GM18502 (cell line): Measurements from ENCODE around the gene CHRD.
"Not testable (repeated sequence)": the region's sequence is repeated elsewhere in the genome, so short reads cannot be mapped to it uniquely, and the experiment has no call there.

Source experiments
- ATAC-seq: cut with Tn5 transposase; IDR thresholded peaks from one replicate; pipeline ENCODE4 v1.9.1; 2021; ENCODE audit warnings: mild to moderate bottlenecking; ENCODE audit not compliant: unreplicated experiment, poor library complexity

Gene CHRD

GRCh38 chr3:184379358-184380184 lies at the start of gene CHRD:
Gene CHRD, plus strand, starts transcription at chr3:184380054. Its CDS starts 265 bp downstream, at chr3:184380319.
- no peak for ATAC-seq

GRCh38 chr3:184332370-184333090 lies 47.3 kb upstream of the CHRD start:
- ATAC-seq = no peak

- no peak for ATAC-seq
These were observed 46.7 kb upstream of the CHRD start for GRCh38 chr3:184333190-184333589.

GRCh38 chr3:184333700-184334099 lies 46.2 kb upstream of the CHRD start:
- no peak for ATAC-seq

- ATAC-seq = no peak
These were observed 45.2 kb upstream of the CHRD start for GRCh38 chr3:184334470-184335158.

GRCh38 chr3:184335291-184335660 lies 44.6 kb upstream of the CHRD start:
- no peak for ATAC-seq

GRCh38 chr3:184335661-184336546 lies 44.0 kb upstream of the CHRD start:
- peak; percentile 74 for ATAC-seq

- no peak for ATAC-seq
These were observed 43.1 kb upstream of the CHRD start for GRCh38 chr3:184336547-184337398.

GRCh38 chr3:184337399-184337714 lies 42.5 kb upstream of the CHRD start, which contains the start of gene FAM131A:
Gene FAM131A, plus strand, starts transcription at chr3:184337600. Its CDS starts 31 bp downstream, at chr3:184337631.
- ATAC-seq = no peak

GRCh38 chr3:184337981-184338380 lies 41.9 kb upstream of the CHRD start:
- ATAC-seq = no peak

- ATAC-seq = no peak
These were observed 41.3 kb upstream of the CHRD start for GRCh38 chr3:184338511-184338945.

GRCh38 chr3:184339001-184339400 lies 40.9 kb upstream of the CHRD start:
- ATAC-seq = no peak

GRCh38 chr3:184339451-184340135 lies 40.3 kb upstream of the CHRD start:
- ATAC-seq = not testable (repeated sequence)

GRCh38 chr3:184341925-184342324 lies 37.9 kb upstream of the CHRD start:
- ATAC-seq = no peak

GRCh38 chr3:184343200-184343876 lies 36.5 kb upstream of the CHRD start:
- no peak for ATAC-seq

- ATAC-seq = no peak
These were observed 35.1 kb upstream of the CHRD start for GRCh38 chr3:184344579-184345316.
